ENCODE data around the gene SORCS1.

SORCS1 gene

GRCh38 chr10:106898446-106898845 is 266.1 kb downstream of the SORCS1 start:
- no peaks in the 10 kb centered on the region for H3K27me3 ChIP-seq (ENCODE audit: control insufficient read depth, low read length)
- H3K9me3 ChIP-seq (ENCODE audit: control insufficient read depth, insufficient read depth, low read length): no peaks in the 10 kb centered on the region
- no peaks in the 10 kb centered on the region for H3K36me3 ChIP-seq (ENCODE audit: control insufficient read depth, low read length)
- H3K4me1 ChIP-seq (ENCODE audit: control insufficient read depth, low read length): no peaks in the 10 kb centered on the region
- TF ChIP-seq CTCF (IDR thresholded peaks at IDR 0.05; ENCODE audit: low read depth, low read length, poor library complexity, severe bottlenecking): no peak
- TF ChIP-seq EZH2phosphoT487 (IDR thresholded peaks at IDR 0.05; ENCODE audit: borderline replicate concordance, low read length): no peak
- no peak overlapping the region for H3K4me2 ChIP-seq (ENCODE audit: low read length)
- no peaks in the 10 kb centered on the region for H3F3A ChIP-seq (ENCODE audit: control insufficient read depth, insufficient read depth)
- no peaks in the 10 kb centered on the region for H4K20me1 ChIP-seq (ENCODE audit: control insufficient read depth, insufficient read depth, low read depth, low read length)
- no peak overlapping the region for H3K27ac ChIP-seq (ENCODE audit: low read depth, low read length)
- no peak overlapping the region for H3K4me3 ChIP-seq (ENCODE audit: low read length)
- no peaks in the 10 kb centered on the region for H3K9me2 ChIP-seq (replicated peaks; ENCODE audit: control insufficient read depth, low read length)
- H3K79me2 ChIP-seq (ENCODE audit: control insufficient read depth, low read length): no peaks in the 10 kb centered on the region

- H3K4me3 ChIP-seq (ENCODE audit: low read length): no peak overlapping the region
- H3K4me2 ChIP-seq (ENCODE audit: low read length): no peak overlapping the region
- H3K79me2 ChIP-seq (ENCODE audit: control insufficient read depth, low read length): no peaks in the 10 kb centered on the region
- no peaks in the 10 kb centered on the region for H4K20me1 ChIP-seq (ENCODE audit: control insufficient read depth, insufficient read depth, low read depth, low read length)
- no peaks in the 10 kb centered on the region for H3K27me3 ChIP-seq (ENCODE audit: control insufficient read depth, low read length)
- no peaks in the 10 kb centered on the region for H3K9me2 ChIP-seq (replicated peaks; ENCODE audit: control insufficient read depth, low read length)
- no peak overlapping the region for H3K27ac ChIP-seq (ENCODE audit: low read depth, low read length)
- no peaks in the 10 kb centered on the region for H3F3A ChIP-seq (ENCODE audit: control insufficient read depth, insufficient read depth)
- H3K4me1 ChIP-seq (ENCODE audit: control insufficient read depth, low read length): no peaks in the 10 kb centered on the region
- H3K9me3 ChIP-seq (ENCODE audit: control insufficient read depth, insufficient read depth, low read length): no peaks in the 10 kb centered on the region
- H3K36me3 ChIP-seq (ENCODE audit: control insufficient read depth, low read length): no peaks in the 10 kb centered on the region
- TF ChIP-seq CTCF (IDR thresholded peaks at IDR 0.05; ENCODE audit: low read depth, low read length, poor library complexity, severe bottlenecking): no peak
- TF ChIP-seq EZH2phosphoT487 (IDR thresholded peaks at IDR 0.05; ENCODE audit: borderline replicate concordance, low read length): no peak
Observed at GRCh38 chr10:106897719-106898118, 266.8 kb downstream of the SORCS1 start.

- no peak overlapping the region for H3K4me3 ChIP-seq (ENCODE audit: low read length)
- H3K27ac ChIP-seq (ENCODE audit: low read depth, low read length): no peak overlapping the region
- no peaks in the 10 kb centered on the region for H3F3A ChIP-seq (ENCODE audit: control insufficient read depth, insufficient read depth)
- no peak overlapping the region for H3K4me2 ChIP-seq (ENCODE audit: low read length)
- H3K79me2 ChIP-seq (ENCODE audit: control insufficient read depth, low read length): no peaks in the 10 kb centered on the region
- no peaks in the 10 kb centered on the region for H3K36me3 ChIP-seq (ENCODE audit: control insufficient read depth, low read length)
- no peaks in the 10 kb centered on the region for H4K20me1 ChIP-seq (ENCODE audit: control insufficient read depth, insufficient read depth, low read depth, low read length)
- H3K9me3 ChIP-seq (ENCODE audit: control insufficient read depth, insufficient read depth, low read length): no peaks in the 10 kb centered on the region
- no peaks in the 10 kb centered on the region for H3K9me2 ChIP-seq (replicated peaks; ENCODE audit: control insufficient read depth, low read length)
- H3K27me3 ChIP-seq (ENCODE audit: control insufficient read depth, low read length): no peaks in the 10 kb centered on the region
- TF ChIP-seq CTCF (IDR thresholded peaks at IDR 0.05; ENCODE audit: low read depth, low read length, poor library complexity, severe bottlenecking) (no peak), EZH2phosphoT487 (IDR thresholded peaks at IDR 0.05; ENCODE audit: borderline replicate concordance, low read length) (no peak)
- H3K4me1 ChIP-seq (ENCODE audit: control insufficient read depth, low read length): no peaks in the 10 kb centered on the region
Observed at GRCh38 chr10:106894692-106895091, 269.8 kb downstream of the SORCS1 start.

- no peaks in the 10 kb centered on the region for H3K36me3 ChIP-seq (ENCODE audit: control insufficient read depth, low read length)
- H3K4me1 ChIP-seq (ENCODE audit: control insufficient read depth, low read length): no peaks in the 10 kb centered on the region
- H4K20me1 ChIP-seq (ENCODE audit: control insufficient read depth, insufficient read depth, low read depth, low read length): no peaks in the 10 kb centered on the region
- no peak overlapping the region for H3K4me2 ChIP-seq (ENCODE audit: low read length)
- H3K9me2 ChIP-seq (replicated peaks; ENCODE audit: control insufficient read depth, low read length): no peaks in the 10 kb centered on the region
- no peak for TF ChIP-seq CTCF (IDR thresholded peaks at IDR 0.05; ENCODE audit: low read depth, low read length, poor library complexity, severe bottlenecking)
- TF ChIP-seq EZH2phosphoT487 (IDR thresholded peaks at IDR 0.05; ENCODE audit: borderline replicate concordance, low read length): no peak
- H3K4me3 ChIP-seq (ENCODE audit: low read length): no peak overlapping the region
- H3K79me2 ChIP-seq (ENCODE audit: control insufficient read depth, low read length): no peaks in the 10 kb centered on the region
- no peaks in the 10 kb centered on the region for H3F3A ChIP-seq (ENCODE audit: control insufficient read depth, insufficient read depth)
- no peaks in the 10 kb centered on the region for H3K9me3 ChIP-seq (ENCODE audit: control insufficient read depth, insufficient read depth, low read length)
- no peaks in the 10 kb centered on the region for H3K27me3 ChIP-seq (ENCODE audit: control insufficient read depth, low read length)
- H3K27ac ChIP-seq (ENCODE audit: low read depth, low read length): no peak overlapping the region
Observed at GRCh38 chr10:106877574-106877973, 286.9 kb downstream of the SORCS1 start.
